ENCODE results near the gene ADAM12.

Gene ADAM12

DNA sequence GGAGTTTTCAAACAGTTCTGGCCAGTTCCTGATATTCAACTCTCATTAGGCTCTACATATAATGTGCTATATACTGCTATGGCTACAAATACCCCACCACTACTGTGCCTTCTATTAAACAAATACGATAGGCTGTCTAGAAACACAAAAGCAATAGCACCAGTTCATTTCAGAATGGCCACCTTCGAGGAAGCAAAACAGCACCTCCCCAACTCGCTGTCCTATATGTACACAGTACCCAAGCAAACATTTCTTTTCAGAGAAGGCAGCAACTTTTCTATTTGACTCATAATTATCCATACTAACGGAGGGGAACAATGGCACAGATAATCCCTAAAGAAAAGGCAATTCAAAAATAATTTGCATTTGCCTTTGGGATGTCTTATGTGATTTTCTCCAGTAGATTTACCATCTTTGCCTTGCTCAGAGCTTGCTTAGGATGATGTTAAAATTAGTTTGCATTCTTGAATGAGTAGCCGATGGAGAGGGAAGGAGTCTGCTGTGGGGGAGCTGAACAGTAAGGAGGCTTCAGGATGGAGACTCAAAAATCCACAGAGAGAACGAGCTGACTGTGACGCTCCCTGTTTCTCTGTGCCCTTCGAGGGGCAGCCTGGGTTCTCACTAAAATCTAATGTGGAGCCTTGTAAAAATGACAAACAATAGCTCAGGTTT, 273.3 kb downstream of the ADAM12 start:
- Histone ChIP-seq H3K9me3 (ENCODE audit: control insufficient read depth, low read length) (no peaks in the 10 kb centered on the region), H3K36me3 (ENCODE audit: control insufficient read depth, insufficient read depth, low read length) (no peaks in the 10 kb centered on the region), H3K4me3 (ENCODE audit: insufficient read depth, low read depth, low read length, poor library complexity, severe bottlenecking) (no peak overlapping the region), H3K27me3 (replicated peaks; ENCODE audit: control insufficient read depth, insufficient read depth, low read length, poor library complexity, severe bottlenecking) (no peaks in the 10 kb centered on the region), H3K4me1 (ENCODE audit: control insufficient read depth, insufficient read depth, low read length, poor library complexity, severe bottlenecking) (no peaks in the 10 kb centered on the region), H3K27ac (ENCODE audit: insufficient read depth, low read length, poor library complexity, severe bottlenecking) (no peak overlapping the region)
- DNase-seq: no peak

DNA sequence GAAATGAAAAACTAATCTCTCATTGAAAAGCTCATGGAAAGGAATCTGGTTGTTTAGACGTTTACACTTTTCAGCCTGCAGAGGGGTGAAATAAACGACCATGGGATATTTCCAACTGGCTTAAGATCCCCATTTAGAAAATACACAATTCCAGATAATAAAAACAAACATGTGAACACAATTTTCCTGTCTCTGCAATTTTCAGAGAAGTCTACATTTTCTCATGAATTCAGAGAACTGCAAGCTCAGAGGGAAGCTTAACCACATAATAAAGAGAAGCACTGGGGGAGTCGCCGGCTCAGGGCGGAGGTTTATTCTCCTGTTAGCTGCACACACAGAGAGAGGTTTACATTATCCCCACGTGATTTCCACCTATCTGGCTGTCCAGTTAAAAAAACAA, 276.8 kb downstream of the ADAM12 start:
- Histone ChIP-seq H3K27ac (ENCODE audit: insufficient read depth, low read length, poor library complexity, severe bottlenecking) (no peak overlapping the region), H3K4me3 (ENCODE audit: insufficient read depth, low read depth, low read length, poor library complexity, severe bottlenecking) (no peak overlapping the region), H3K27me3 (replicated peaks; ENCODE audit: control insufficient read depth, insufficient read depth, low read length, poor library complexity, severe bottlenecking) (no peaks in the 10 kb centered on the region), H3K9me3 (ENCODE audit: control insufficient read depth, low read length) (no peaks in the 10 kb centered on the region), H3K4me1 (ENCODE audit: control insufficient read depth, insufficient read depth, low read length, poor library complexity, severe bottlenecking) (no peaks in the 10 kb centered on the region), H3K36me3 (ENCODE audit: control insufficient read depth, insufficient read depth, low read length) (no peaks in the 10 kb centered on the region)
- DNase-seq: no peak

DNA sequence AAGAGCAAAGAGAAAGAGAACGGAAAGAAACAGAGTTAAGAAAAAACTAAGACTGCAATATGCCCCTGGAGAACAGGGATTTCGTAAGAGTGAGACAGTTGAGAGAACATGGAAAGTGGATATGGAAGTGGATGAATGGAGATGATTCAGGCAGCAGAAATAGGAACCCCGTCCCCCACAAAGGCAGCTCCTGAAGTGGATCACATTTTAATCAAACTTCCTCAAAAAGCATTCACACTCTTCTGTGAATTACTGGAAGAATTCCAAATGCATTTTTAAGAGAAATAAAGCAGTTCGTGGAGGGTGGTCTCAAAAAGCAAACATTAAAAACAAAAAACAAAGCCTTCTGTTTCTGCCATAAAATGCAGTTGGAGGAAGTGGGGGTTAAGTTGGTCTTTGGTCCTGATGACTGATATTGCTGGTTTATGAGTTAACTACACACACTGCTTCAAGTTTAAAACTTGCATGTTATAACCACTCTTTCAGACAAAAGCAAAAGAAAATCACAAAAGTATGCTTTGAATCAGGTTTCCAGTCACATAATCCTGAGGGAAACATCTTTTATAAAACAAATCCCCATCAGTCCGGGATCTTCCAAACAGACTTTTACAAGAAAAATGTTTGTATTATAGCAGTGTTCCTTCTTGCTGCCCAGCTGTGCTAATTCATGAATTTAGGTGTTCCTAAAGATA, 277.6 kb downstream of the ADAM12 start:
- Histone ChIP-seq H3K9me3 (ENCODE audit: control insufficient read depth, low read length) (no peaks in the 10 kb centered on the region), H3K4me3 (ENCODE audit: insufficient read depth, low read depth, low read length, poor library complexity, severe bottlenecking) (no peak overlapping the region), H3K4me1 (ENCODE audit: control insufficient read depth, insufficient read depth, low read length, poor library complexity, severe bottlenecking) (no peaks in the 10 kb centered on the region), H3K27me3 (replicated peaks; ENCODE audit: control insufficient read depth, insufficient read depth, low read length, poor library complexity, severe bottlenecking) (no peaks in the 10 kb centered on the region), H3K36me3 (ENCODE audit: control insufficient read depth, insufficient read depth, low read length) (no peaks in the 10 kb centered on the region), H3K27ac (ENCODE audit: insufficient read depth, low read length, poor library complexity, severe bottlenecking) (no peak overlapping the region)
- no peak for DNase-seq

DNA sequence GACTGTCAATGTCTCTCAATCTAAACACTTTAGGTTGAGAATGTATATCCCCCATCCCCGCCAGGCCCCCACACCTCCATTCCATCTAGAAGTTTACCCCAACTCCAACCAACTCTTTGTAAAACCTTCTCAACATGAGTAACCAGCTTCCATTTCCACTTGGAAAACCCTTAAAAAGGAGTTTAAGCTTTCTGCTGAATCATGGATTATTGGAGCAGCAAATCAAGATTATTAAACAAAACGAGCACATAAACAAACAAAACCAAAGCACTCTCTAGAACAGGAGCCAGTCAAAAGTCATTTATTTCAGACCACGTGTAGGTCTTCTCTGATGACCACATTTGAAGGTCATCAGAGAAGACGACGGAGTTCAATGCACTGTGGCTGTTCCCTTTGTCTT, 278.4 kb downstream of the ADAM12 start:
- H3K4me3 ChIP-seq (ENCODE audit: insufficient read depth, low read depth, low read length, poor library complexity, severe bottlenecking): no peak overlapping the region
- H3K36me3 ChIP-seq (ENCODE audit: control insufficient read depth, insufficient read depth, low read length): no peaks in the 10 kb centered on the region
- H3K27me3 ChIP-seq (replicated peaks; ENCODE audit: control insufficient read depth, insufficient read depth, low read length, poor library complexity, severe bottlenecking): no peaks in the 10 kb centered on the region
- no peak overlapping the region for H3K27ac ChIP-seq (ENCODE audit: insufficient read depth, low read length, poor library complexity, severe bottlenecking)
- DNase-seq: no peak
- H3K9me3 ChIP-seq (ENCODE audit: control insufficient read depth, low read length): no peaks in the 10 kb centered on the region
- H3K4me1 ChIP-seq (ENCODE audit: control insufficient read depth, insufficient read depth, low read length, poor library complexity, severe bottlenecking): no peaks in the 10 kb centered on the region

DNA sequence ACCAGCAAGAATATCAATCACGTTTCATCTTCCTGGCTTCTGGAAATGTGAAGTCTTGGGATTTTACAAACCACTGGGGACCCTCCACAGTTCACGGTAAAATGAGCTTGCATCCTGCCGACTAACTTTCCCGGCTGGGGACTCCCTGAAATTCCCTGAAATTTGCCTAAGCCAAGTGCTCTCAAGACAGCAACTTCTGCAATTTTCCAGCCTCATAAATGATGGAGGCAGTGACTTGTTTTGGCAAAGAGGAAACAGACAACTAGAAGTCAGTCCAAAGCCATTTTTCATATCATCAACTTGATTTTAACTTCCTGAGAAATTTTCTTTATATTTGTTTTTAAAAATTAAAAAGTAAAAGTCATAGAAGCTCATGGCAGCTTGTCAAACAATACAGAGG, 279.6 kb downstream of the ADAM12 start:
- Histone ChIP-seq H3K4me3 (ENCODE audit: insufficient read depth, low read depth, low read length, poor library complexity, severe bottlenecking) (no peak overlapping the region), H3K4me1 (ENCODE audit: control insufficient read depth, insufficient read depth, low read length, poor library complexity, severe bottlenecking) (no peaks in the 10 kb centered on the region), H3K27ac (ENCODE audit: insufficient read depth, low read length, poor library complexity, severe bottlenecking) (no peak overlapping the region), H3K9me3 (ENCODE audit: control insufficient read depth, low read length) (no peaks in the 10 kb centered on the region), H3K27me3 (replicated peaks; ENCODE audit: control insufficient read depth, insufficient read depth, low read length, poor library complexity, severe bottlenecking) (no peaks in the 10 kb centered on the region), H3K36me3 (ENCODE audit: control insufficient read depth, insufficient read depth, low read length) (no peaks in the 10 kb centered on the region)
- DNase-seq: no peak

DNA sequence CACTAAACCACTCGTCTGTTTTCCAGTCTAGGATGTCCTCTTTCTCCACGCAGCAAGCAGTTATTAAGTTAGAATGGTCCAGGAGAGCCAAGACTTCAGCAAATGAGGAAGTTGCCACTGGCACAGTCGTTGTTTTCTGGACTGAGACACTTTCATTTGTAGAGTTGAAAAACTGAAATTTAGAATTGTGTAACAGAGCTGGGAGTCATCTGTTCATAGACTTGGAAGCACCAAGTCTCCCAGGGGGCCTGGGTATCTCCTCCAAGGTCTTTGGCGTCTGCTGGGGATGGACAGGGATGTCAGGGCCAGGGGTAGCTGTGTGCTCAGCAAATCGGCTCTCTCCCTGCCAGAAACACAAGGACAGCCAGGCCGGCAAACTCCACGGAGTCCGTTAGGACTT, 283.5 kb downstream of the ADAM12 start:
- H3K4me3 ChIP-seq (ENCODE audit: insufficient read depth, low read depth, low read length, poor library complexity, severe bottlenecking): no peak overlapping the region
- no peaks in the 10 kb centered on the region for H3K9me3 ChIP-seq (ENCODE audit: control insufficient read depth, low read length)
- no peak for DNase-seq
- no peaks in the 10 kb centered on the region for H3K27me3 ChIP-seq (replicated peaks; ENCODE audit: control insufficient read depth, insufficient read depth, low read length, poor library complexity, severe bottlenecking)
- no peaks in the 10 kb centered on the region for H3K4me1 ChIP-seq (ENCODE audit: control insufficient read depth, insufficient read depth, low read length, poor library complexity, severe bottlenecking)
- no peak overlapping the region for H3K27ac ChIP-seq (ENCODE audit: insufficient read depth, low read length, poor library complexity, severe bottlenecking)
- no peaks in the 10 kb centered on the region for H3K36me3 ChIP-seq (ENCODE audit: control insufficient read depth, insufficient read depth, low read length)

DNA sequence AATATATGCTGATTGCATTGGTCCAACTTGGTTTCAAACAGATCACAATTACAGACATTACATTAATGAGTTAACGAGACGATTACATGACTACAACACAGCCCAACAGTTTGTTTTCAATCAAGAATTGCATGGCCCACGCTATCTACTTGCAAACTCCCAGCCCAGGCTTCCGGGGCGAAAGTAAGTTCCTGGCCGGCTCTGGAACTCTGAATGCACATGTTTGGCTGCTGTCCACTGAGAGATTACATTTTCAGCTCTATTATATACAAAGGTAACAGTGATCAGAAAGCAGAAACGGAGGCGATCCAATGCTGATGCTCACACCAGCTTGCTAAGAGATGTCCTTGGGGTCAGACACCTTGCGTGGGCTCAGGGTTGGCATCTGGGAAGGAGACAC, 285.6 kb downstream of the ADAM12 start:
- Histone ChIP-seq H3K27me3 (replicated peaks; ENCODE audit: control insufficient read depth, insufficient read depth, low read length, poor library complexity, severe bottlenecking) (no peaks in the 10 kb centered on the region), H3K36me3 (ENCODE audit: control insufficient read depth, insufficient read depth, low read length) (no peaks in the 10 kb centered on the region), H3K9me3 (ENCODE audit: control insufficient read depth, low read length) (no peaks in the 10 kb centered on the region), H3K27ac (ENCODE audit: insufficient read depth, low read length, poor library complexity, severe bottlenecking) (no peak overlapping the region), H3K4me3 (ENCODE audit: insufficient read depth, low read depth, low read length, poor library complexity, severe bottlenecking) (no peak overlapping the region), H3K4me1 (ENCODE audit: control insufficient read depth, insufficient read depth, low read length, poor library complexity, severe bottlenecking) (no peaks in the 10 kb centered on the region)
- DNase-seq: no peak

DNA sequence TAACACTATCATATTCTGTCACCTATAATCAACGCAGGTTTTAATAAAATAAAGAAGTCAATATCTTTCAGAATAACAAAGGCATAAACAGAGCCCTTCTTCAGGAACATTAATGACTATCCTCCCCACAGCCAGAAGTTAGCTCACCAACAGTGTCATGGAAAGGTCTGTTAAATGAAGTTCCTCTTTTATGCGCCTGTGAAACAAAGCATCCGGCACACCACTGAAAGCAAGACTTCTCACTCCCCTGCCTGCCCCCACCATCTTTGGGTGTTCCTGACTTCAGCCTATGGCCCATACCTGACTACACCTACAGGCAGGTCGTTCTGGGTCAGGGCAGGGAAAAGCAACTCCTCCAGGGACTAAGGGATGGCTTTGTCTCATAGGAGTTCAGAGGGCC, 286.5 kb downstream of the ADAM12 start:
- Histone ChIP-seq H3K4me3 (ENCODE audit: insufficient read depth, low read depth, low read length, poor library complexity, severe bottlenecking) (no peak overlapping the region), H3K4me1 (ENCODE audit: control insufficient read depth, insufficient read depth, low read length, poor library complexity, severe bottlenecking) (no peaks in the 10 kb centered on the region), H3K36me3 (ENCODE audit: control insufficient read depth, insufficient read depth, low read length) (no peaks in the 10 kb centered on the region), H3K9me3 (ENCODE audit: control insufficient read depth, low read length) (no peaks in the 10 kb centered on the region), H3K27me3 (replicated peaks; ENCODE audit: control insufficient read depth, insufficient read depth, low read length, poor library complexity, severe bottlenecking) (no peaks in the 10 kb centered on the region), H3K27ac (ENCODE audit: insufficient read depth, low read length, poor library complexity, severe bottlenecking) (no peak overlapping the region)
- no peak for DNase-seq

DNA sequence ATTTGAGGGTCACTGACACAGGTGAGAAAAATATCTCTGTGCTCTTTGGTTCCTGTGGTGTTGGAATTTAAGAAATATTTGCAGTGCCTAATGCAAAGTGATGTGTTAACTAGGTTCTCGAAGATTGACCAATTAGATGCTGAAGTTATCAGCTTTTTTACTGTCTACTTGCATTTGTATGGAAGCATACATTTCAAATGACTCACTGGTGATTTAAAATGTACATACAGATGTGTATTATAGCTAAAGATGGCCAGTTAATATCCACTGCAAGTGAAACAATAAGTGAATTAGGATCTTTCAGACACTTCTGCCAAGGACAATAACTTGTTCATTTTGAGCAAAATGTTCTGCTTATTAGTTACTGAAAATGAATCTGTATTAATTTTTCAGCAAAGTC, 287.0 kb downstream of the ADAM12 start:
- DNase-seq: no peak
- Histone ChIP-seq H3K36me3 (ENCODE audit: control insufficient read depth, insufficient read depth, low read length) (no peaks in the 10 kb centered on the region), H3K4me3 (ENCODE audit: insufficient read depth, low read depth, low read length, poor library complexity, severe bottlenecking) (no peak overlapping the region), H3K27me3 (replicated peaks; ENCODE audit: control insufficient read depth, insufficient read depth, low read length, poor library complexity, severe bottlenecking) (no peaks in the 10 kb centered on the region), H3K4me1 (ENCODE audit: control insufficient read depth, insufficient read depth, low read length, poor library complexity, severe bottlenecking) (no peaks in the 10 kb centered on the region), H3K9me3 (ENCODE audit: control insufficient read depth, low read length) (no peaks in the 10 kb centered on the region), H3K27ac (ENCODE audit: insufficient read depth, low read length, poor library complexity, severe bottlenecking) (no peak overlapping the region)

DNA sequence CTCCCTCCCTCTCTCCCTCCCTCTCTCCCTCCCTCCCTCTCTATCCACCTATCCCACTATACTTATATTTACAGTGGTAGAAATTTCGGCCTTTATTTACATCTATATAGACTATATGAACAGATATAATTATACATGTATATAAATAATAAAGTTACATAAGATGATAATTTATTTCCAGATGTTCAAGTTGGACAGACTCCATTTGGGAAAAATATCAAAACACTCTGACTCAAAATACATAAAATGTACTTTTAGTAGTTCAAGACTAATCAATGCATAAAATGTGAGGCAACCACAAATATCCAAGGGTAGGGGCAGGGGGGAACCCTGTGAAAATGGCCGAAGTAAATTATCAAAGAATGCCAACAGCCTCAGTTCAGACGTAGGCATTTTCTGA, 288.9 kb downstream of the ADAM12 start:
- H3K4me1 ChIP-seq (ENCODE audit: control insufficient read depth, insufficient read depth, low read length, poor library complexity, severe bottlenecking): no peaks in the 10 kb centered on the region
- H3K27me3 ChIP-seq (replicated peaks; ENCODE audit: control insufficient read depth, insufficient read depth, low read length, poor library complexity, severe bottlenecking): no peaks in the 10 kb centered on the region
- no peaks in the 10 kb centered on the region for H3K9me3 ChIP-seq (ENCODE audit: control insufficient read depth, low read length)
- no peak overlapping the region for H3K27ac ChIP-seq (ENCODE audit: insufficient read depth, low read length, poor library complexity, severe bottlenecking)
- DNase-seq: no peak
- no peak overlapping the region for H3K4me3 ChIP-seq (ENCODE audit: insufficient read depth, low read depth, low read length, poor library complexity, severe bottlenecking)
- H3K36me3 ChIP-seq (ENCODE audit: control insufficient read depth, insufficient read depth, low read length): no peaks in the 10 kb centered on the region
